Tibial nerve (tissue), 3 donors: ENCODE data around the gene PLSCR3.

ENCODE experiments used
- CTCF ChIP-seq, 5 experiments: fragments of 200-600 bp in 3 of 5; fragments of 450-650 bp in 2 of 5; sonication (generic) in 3 of 5; IDR thresholded peaks; one replicate each; pipeline ENCODE4 v1.5.1; 2016 to 2019; ENCODE audit warnings: antibody characterized with exemption in 5 of 5, mild to moderate bottlenecking in 3 of 5, moderate library complexity in 2 of 5
- POLR2A ChIP-seq, 2 donors: fragments of 450-650 bp; IDR thresholded peaks; one replicate each; pipeline ENCODE4 v1.6.1; 2017; ENCODE audit warnings: antibody characterized with exemption in 2 of 2, mild to moderate bottlenecking in 2 of 2, moderate library complexity in 2 of 2

GRCh38 chr17:7367083-7367482 is 27.2 kb downstream of the PLSCR3 start:
- TF ChIP-seq CTCF (IDR thresholded peaks at IDR 0.05): no peak
- TF ChIP-seq POLR2A (IDR thresholded peaks at IDR 0.05): no peak
